ENCODE measurements around the gene NSD1. TPM values are rescaled to one million over a fixed set of nuclear protein-coding genes. Genes with fewer than 3 reads are reported as not detected.
A peak's percentile ranks its signal among the peaks of the same experiment; 100 is the strongest.

The NSD1 gene
- total and polyA plus RNA-seq, 9 of the 15 experiments (the other 6 are each of a cell fraction or from before 2014, with no cell fraction given): 3.8 to 51.0 (median 24.7) TPM

GRCh38 chr5:177291735-177292134 lies 158.2 kb downstream of the NSD1 start:
- H2AFZ ChIP-seq (ENCODE audit: low read depth, low read length): no peak overlapping the region
- H3K4me2 ChIP-seq (ENCODE audit: insufficient read depth, low read length): no peak overlapping the region
- no peak for ATAC-seq
- intact Hi-C loops (cut with micrococcal nuclease): no loop called here
- in situ Hi-C loops (cut with MboI): no loop called here
- no peak overlapping the region for H3K9ac ChIP-seq (ENCODE audit: insufficient read depth in 1 of 2, low read depth in 2 of 2, low read length in 2 of 2)
- no peaks in the 10 kb centered on the region for H3K4me1 ChIP-seq (replicated peaks in 1 of 2; ENCODE audit: control insufficient read depth in 2 of 2, insufficient read depth in 2 of 2, low read length in 2 of 2)
- no peak for TF ChIP-seq UBTF (IDR thresholded peaks at IDR 0.05; ENCODE audit: borderline replicate concordance in 1 of 2, low read depth in 2 of 2, low read length in 2 of 2)
- TF ChIP-seq NR3C1 (CRISPR knock-in tag; IDR thresholded peaks at IDR 0.05): no peak
- TF ChIP-seq ZBTB26 (CRISPR knock-in tag; IDR thresholded peaks at IDR 0.05): no peak
- no peak for TF ChIP-seq RBM39 (optimal IDR thresholded peaks at IDR 0.05; ENCODE audit: low read depth, low read length)
- TF ChIP-seq LEF1 (IDR thresholded peaks at IDR 0.05): no peak
- TF ChIP-seq JUN (IDR thresholded peaks at IDR 0.05; ENCODE audit: borderline replicate concordance, low read depth, low read length): no peak
- no peak for TF ChIP-seq JUN (CRISPR knock-in tag; IDR thresholded peaks at IDR 0.05; ENCODE audit: borderline replicate concordance)
- TF ChIP-seq USF2 (CRISPR knock-in tag; IDR thresholded peaks at IDR 0.05): no peak
- no peak for TF ChIP-seq GTF2A2 (tag; IDR thresholded peaks at IDR 0.05)
- no peak for TF ChIP-seq MCM7 (IDR thresholded peaks at IDR 0.05)
- TF ChIP-seq PURB (CRISPR knock-in tag; IDR thresholded peaks at IDR 0.05; ENCODE audit: low read depth): no peak
- TF ChIP-seq NFRKB (IDR thresholded peaks at IDR 0.05; ENCODE audit: low read depth): no peak
- no peak for TF ChIP-seq HMGXB4 (CRISPR knock-in tag; IDR thresholded peaks at IDR 0.05)
- TF ChIP-seq SNIP1 (IDR thresholded peaks at IDR 0.05; ENCODE audit: low read depth): no peak
- no peak for TF ChIP-seq ZNF561 (CRISPR knock-in tag; conservative IDR thresholded peaks at IDR 0.05)
- peak; percentile 38; the same call in 1 of the 2 replicates for TF ChIP-seq C11orf30 (IDR thresholded peaks at IDR 0.05; ENCODE audit: low read depth)
- TF ChIP-seq ZNF316 (IDR thresholded peaks at IDR 0.05): peak; percentile 67; the same call in 1 of the 2 replicates
- H4K20me1 ChIP-seq (replicated peaks; ENCODE audit: control insufficient read depth, insufficient read depth, low read length): no peaks in the 10 kb centered on the region
- peaks cover 81% of the 10 kb centered on the region for H3K36me3 ChIP-seq (ENCODE audit: control insufficient read depth, insufficient read depth, low read length)
- no TSS peak for BruUV-seq (replicated peaks)
- 91% methylated on average over 7 of the region's 7 CpGs for WGBS (ENCODE audit: insufficient coverage, low coverage, missing lambda C conversion rate)
- H3K79me2 ChIP-seq (ENCODE audit: control insufficient read depth, insufficient read depth, low read length): no peaks in the 10 kb centered on the region
- H3K9me1 ChIP-seq (ENCODE audit: control insufficient read depth, insufficient read depth, low read length): no peaks in the 10 kb centered on the region
- no peak for FAIRE-seq
- ChIA-PET CTCF (ENCODE audit: low intra/inter-chr PET ratio) (no interaction called here), POLR2A (no interaction called here)
- H3K9me3 ChIP-seq (replicated peaks; ENCODE audit: control insufficient read depth, insufficient read depth, low read depth, low read length): no peaks in the 10 kb centered on the region
- H3K27ac ChIP-seq (ENCODE audit: extremely low read depth, low read depth, low read length): no peak overlapping the region
- H3K4me3 ChIP-seq: no peak overlapping the region
- no peak for DNase-seq (ENCODE audit: extremely low read depth in 1 of 4, low spot score in 3 of 4)
- no peaks in the 10 kb centered on the region for H3K27me3 ChIP-seq (ENCODE audit: control insufficient read depth in 2 of 2, insufficient read depth in 2 of 2, low read length in 2 of 2)

All from K562 (cell line).